IMR-90 (cell line): ENCODE measurements around the gene HAGHL. TPM values are rescaled to one million over a fixed set of nuclear protein-coding genes. Genes with fewer than 3 reads are reported as not detected.

ENCODE experiments used
- BHLHE40 ChIP-seq: fragments of 150-350 bp; IDR thresholded peaks from 2 replicates; pipeline ENCODE4 v1.6.1; 2016; ENCODE audit warnings: mild to moderate bottlenecking, low read depth, low read length
- CEBPB ChIP-seq: IDR thresholded peaks from 2 replicates; pipeline ENCODE4 v1.6.1; 2012; ENCODE audit warnings: low read depth, low read length, improper control_type of control experiment
- CHD1 ChIP-seq: IDR thresholded peaks from 2 replicates; pipeline ENCODE4 v1.6.1; 2012; ENCODE audit warnings: low read depth, low read length, improper control_type of control experiment
- ELK1 ChIP-seq: fragments of 150-350 bp; IDR thresholded peaks from 2 replicates; pipeline ENCODE4 v1.6.1; 2016; ENCODE audit warnings: low read depth, mild to moderate bottlenecking, low read length, moderate library complexity, borderline replicate concordance
- NFE2L2 ChIP-seq: fragments of 150-350 bp; IDR thresholded peaks from 2 replicates; pipeline ENCODE4 v1.6.1; 2016; ENCODE audit warnings: low read depth, mild to moderate bottlenecking, low read length
- polyA plus RNA-seq, 3 experiments: library from polyadenylated mRNA; depleted of rRNA; stranded (reverse); fragments of >200 nt; gene quantifications; 2 replicates each; pipeline ENCODE4 v1.2.3, GENCODE V29; 2012; ENCODE audit warnings: low replicate concordance in 1 of 3
- total RNA-seq: library from RNA; depleted of rRNA; stranded (reverse); fragments of >200 nt; gene quantifications from 2 replicates; pipeline ENCODE4 v1.2.3, GENCODE V29; 2012

The HAGHL gene
- total and polyA plus RNA-seq, 2 of the 4 experiments (the other 2 are of a cell fraction) = 3.0 to 12.5 TPM

DNA sequence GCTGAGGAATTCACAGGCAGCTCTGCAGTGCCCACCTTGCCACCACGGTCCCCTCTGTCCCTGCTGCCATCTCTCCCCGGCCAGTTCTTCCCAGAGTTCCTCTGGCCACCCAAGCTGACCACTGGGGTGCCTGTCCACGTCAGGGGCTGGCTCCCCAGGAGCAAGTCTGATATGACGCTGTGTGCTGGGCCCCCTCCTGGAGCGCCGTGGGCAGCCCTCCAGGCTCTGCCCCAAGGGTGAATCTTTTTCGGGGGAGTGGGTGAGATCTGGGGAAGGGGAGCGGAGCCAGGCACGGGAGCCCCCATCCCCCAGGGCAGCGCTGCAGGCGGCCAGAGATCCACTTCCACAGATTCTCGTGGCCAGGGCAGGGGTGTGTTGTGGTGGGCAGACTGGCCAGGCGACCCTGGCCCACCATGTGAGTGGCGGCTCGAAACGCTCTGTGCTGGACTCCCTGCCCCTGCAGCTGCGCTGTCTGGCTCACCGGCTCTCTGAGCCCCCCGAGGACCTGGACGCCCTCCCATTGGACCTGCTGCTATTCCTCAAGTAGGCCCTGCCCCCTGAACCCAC lies 37.4 kb downstream of the HAGHL start (continued):
- TF ChIP-seq ELK1 (no peak), CEBPB (no peak), BHLHE40 (no peak), CHD1 (no peak), NFE2L2 (no peak)
